SU-DHL-6 (cell line): ENCODE data around the gene SORL1-AS1.

ENCODE experiments used
- EZH2phosphoT487 ChIP-seq: fragments of 200-600 bp; sonication (generic), shearing (Covaris generic); conservative IDR thresholded peaks from 2 replicates; pipeline ENCODE4 v1.6.1; 2018; ENCODE audit warnings: mild to moderate bottlenecking, antibody characterized with exemption, low read length, moderate library complexity, mixed read lengths
- TF ChIP-seq, protein P1 (sequence below): fragments of 200-600 bp; sonication (generic); IDR thresholded peaks from one replicate; pipeline ENCODE4 v1.5.1; 2017; ENCODE audit warnings: antibody characterized with exemption, mild to moderate bottlenecking, low read length, moderate library complexity; ENCODE audit not compliant: insufficient read depth, poor library complexity, severe bottlenecking

DNA sequence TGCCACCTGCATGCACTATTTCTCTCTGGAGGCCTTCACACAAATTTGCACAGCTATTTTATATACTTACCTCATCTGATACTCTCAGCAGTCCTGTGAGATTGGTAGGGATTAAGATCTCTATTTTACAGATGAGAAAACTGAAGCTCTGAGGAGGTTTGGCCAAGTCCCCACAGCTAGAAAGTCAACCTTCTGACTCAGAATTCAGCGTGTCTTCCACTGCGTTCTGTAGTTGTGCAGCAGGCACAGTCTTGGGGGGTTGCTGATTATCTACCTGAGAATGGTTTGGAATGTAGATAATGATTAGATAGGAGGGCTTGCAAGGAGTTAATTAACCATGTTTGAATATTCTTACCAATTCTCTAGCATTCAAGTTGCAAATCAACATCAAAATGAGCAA lies 3.1 kb downstream of the SORL1-AS1 start:
- TF ChIP-seq, protein P1, sequence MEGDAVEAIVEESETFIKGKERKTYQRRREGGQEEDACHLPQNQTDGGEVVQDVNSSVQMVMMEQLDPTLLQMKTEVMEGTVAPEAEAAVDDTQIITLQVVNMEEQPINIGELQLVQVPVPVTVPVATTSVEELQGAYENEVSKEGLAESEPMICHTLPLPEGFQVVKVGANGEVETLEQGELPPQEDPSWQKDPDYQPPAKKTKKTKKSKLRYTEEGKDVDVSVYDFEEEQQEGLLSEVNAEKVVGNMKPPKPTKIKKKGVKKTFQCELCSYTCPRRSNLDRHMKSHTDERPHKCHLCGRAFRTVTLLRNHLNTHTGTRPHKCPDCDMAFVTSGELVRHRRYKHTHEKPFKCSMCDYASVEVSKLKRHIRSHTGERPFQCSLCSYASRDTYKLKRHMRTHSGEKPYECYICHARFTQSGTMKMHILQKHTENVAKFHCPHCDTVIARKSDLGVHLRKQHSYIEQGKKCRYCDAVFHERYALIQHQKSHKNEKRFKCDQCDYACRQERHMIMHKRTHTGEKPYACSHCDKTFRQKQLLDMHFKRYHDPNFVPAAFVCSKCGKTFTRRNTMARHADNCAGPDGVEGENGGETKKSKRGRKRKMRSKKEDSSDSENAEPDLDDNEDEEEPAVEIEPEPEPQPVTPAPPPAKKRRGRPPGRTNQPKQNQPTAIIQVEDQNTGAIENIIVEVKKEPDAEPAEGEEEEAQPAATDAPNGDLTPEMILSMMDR: no peak
- no peak for TF ChIP-seq EZH2phosphoT487
